CD14-positive monocyte (primary cell): Measurements from ENCODE around the gene CPED1. TPM values are rescaled to one million over a fixed set of nuclear protein-coding genes. Genes with fewer than 3 reads are reported as not detected.
A peak's percentile ranks its signal among the peaks of the same experiment; 100 is the strongest.

Source experiments
- DNase-seq, 3 donors: peaks; one replicate each; pipeline ENCODE4 v3.0.0-alpha.2; 2011 to 2022
- H2AFZ ChIP-seq: 2 replicates; pipeline ENCODE4 v1.6.0; 2012; ENCODE audit warnings: mild to moderate bottlenecking, low read depth, low read length, inconsistent platforms; ENCODE audit not compliant: insufficient read depth, poor library complexity, severe bottlenecking
- H3K27ac ChIP-seq, 2 donors: 1 replicate in 1 of 2; 2 replicates in 1 of 2; pipeline ENCODE4 v1.5.1; 2012 to 2013; ENCODE audit warnings: low read length in 2 of 2, control low read depth in 1 of 2, inconsistent platforms in 1 of 2, low read depth in 1 of 2, mild to moderate bottlenecking in 1 of 2
- H3K27me3 ChIP-seq, 2 donors: one replicate each; pipeline versions ENCODE4 v1.6.0 to v1.6.1; 2011 to 2013; ENCODE audit warnings: low read length in 2 of 2; ENCODE audit not compliant: control insufficient read depth in 2 of 2, insufficient read depth in 2 of 2
- H3K36me3 ChIP-seq, 2 donors: replicated peaks in 1 of 2; 1 replicate in 1 of 2; 2 replicates in 1 of 2; pipeline versions ENCODE4 v1.5.1 to v1.6.1; 2012 to 2013; ENCODE audit warnings: low read length in 2 of 2, control low read depth in 1 of 2, inconsistent platforms in 1 of 2, mild to moderate bottlenecking in 1 of 2; ENCODE audit not compliant: insufficient read depth in 2 of 2, control insufficient read depth in 1 of 2
- H3K4me1 ChIP-seq, 2 donors: 1 replicate in 1 of 2; 2 replicates in 1 of 2; pipeline versions ENCODE4 v1.5.1 to v1.6.1; 2012 to 2013; ENCODE audit warnings: low read length in 2 of 2, control low read depth in 1 of 2, inconsistent platforms in 1 of 2, mild to moderate bottlenecking in 1 of 2, moderate library complexity in 1 of 2; ENCODE audit not compliant: insufficient read depth in 2 of 2, control insufficient read depth in 1 of 2
- H3K4me2 ChIP-seq: replicated peaks from 2 replicates; pipeline ENCODE3; 2012; ENCODE audit warnings: low read length, moderate library complexity, mild to moderate bottlenecking; ENCODE audit not compliant: poor library complexity, severe bottlenecking; ENCODE audit errors: extremely low read depth
- H3K4me3 ChIP-seq, 3 experiments: fragments of 200-600 bp in 1 of 3; sonication (generic) in 1 of 3; replicated peaks in 1 of 3; 1 replicate in 2 of 3; 2 replicates in 1 of 3; pipeline ENCODE4 v1.5.1; 2011 to 2013; ENCODE audit warnings: low read length in 3 of 3, mild to moderate bottlenecking in 3 of 3, control low read depth in 2 of 3, low read depth in 2 of 3, inconsistent platforms in 1 of 3, moderate library complexity in 1 of 3
- H3K79me2 ChIP-seq: 2 replicates; pipeline ENCODE4 v1.6.0; 2012; ENCODE audit warnings: mild to moderate bottlenecking, control low read depth, inconsistent platforms, low read length, moderate library complexity; ENCODE audit not compliant: insufficient read depth
- H3K9ac ChIP-seq: 2 replicates; pipeline ENCODE4 v1.6.0; 2017; ENCODE audit warnings: low read length, mild to moderate bottlenecking; ENCODE audit not compliant: insufficient read depth, poor library complexity, severe bottlenecking
- H3K9me3 ChIP-seq, 2 donors: replicated peaks in 1 of 2; 1 replicate in 1 of 2; 2 replicates in 1 of 2; pipeline versions ENCODE4 v1.5.1 to v1.6.1; 2012 to 2013; ENCODE audit warnings: low read length in 2 of 2, control low read depth in 1 of 2; ENCODE audit not compliant: control insufficient read depth in 1 of 2, insufficient read depth in 1 of 2
- H4K20me1 ChIP-seq: 2 replicates; pipeline ENCODE4 v1.6.0; 2012; ENCODE audit warnings: mild to moderate bottlenecking, low read length, control low read depth, moderate library complexity; ENCODE audit not compliant: insufficient read depth
- H3K27ac Mint-ChIP-seq, 7 donors: one replicate each; pipeline ENCODE4 v1.8.0; 2020; ENCODE audit warnings: mild to moderate bottlenecking in 7 of 7, mixed read lengths in 7 of 7, moderate library complexity in 6 of 7, inconsistent platforms in 2 of 7
- H3K27me3 Mint-ChIP-seq, 3 donors: one replicate each; pipeline ENCODE4 v1.8.0; 2021 to 2022; ENCODE audit warnings: low read depth in 3 of 3, mild to moderate bottlenecking in 3 of 3, mixed read lengths in 3 of 3, moderate library complexity in 3 of 3, inconsistent platforms in 1 of 3
- H3K36me3 Mint-ChIP-seq, 2 donors: one replicate each; pipeline ENCODE4 v1.8.0; 2020; ENCODE audit warnings: mixed read lengths in 2 of 2, inconsistent platforms in 1 of 2, mild to moderate bottlenecking in 1 of 2
- H3K4me1 Mint-ChIP-seq: one replicate; pipeline ENCODE4 v1.8.0; 2020; ENCODE audit warnings: mild to moderate bottlenecking, mixed read lengths
- H3K4me3 Mint-ChIP-seq, 2 donors: one replicate each; pipeline ENCODE4 v1.8.0; 2020; ENCODE audit warnings: mild to moderate bottlenecking in 2 of 2, mixed read lengths in 2 of 2, moderate library complexity in 1 of 2
- H3K9me3 Mint-ChIP-seq, 7 donors: one replicate each; pipeline ENCODE4 v1.8.0; 2020 to 2022; ENCODE audit warnings: mixed read lengths in 7 of 7, mild to moderate bottlenecking in 6 of 7, moderate library complexity in 6 of 7, inconsistent platforms in 2 of 7
- CTCF ChIP-seq: fragments of 200-600 bp; IDR thresholded peaks from one replicate; pipeline ENCODE4 v1.8.0; 2022; ENCODE audit warnings: antibody characterized with exemption, mild to moderate bottlenecking
- WGBS: methylation state at CpG from one replicate; pipeline ENCODE4 v1.1.5; 2013; ENCODE audit warnings: missing lambda C conversion rate; ENCODE audit not compliant: insufficient coverage; 5-methylcytosine and 5-hydroxymethylcytosine counted together
- intact Hi-C, 2 donors: fragments of 100-400 bp; cut with micrococcal nuclease; formaldehyde crosslinking; loops; one replicate each; pipeline versions ENCODE4 v1.15.0 to v1.15.1; 2023
- polyA plus RNA-seq, 3 donors: library from polyadenylated mRNA; depleted of rRNA in 1 of 3; unstranded in 2 of 3; stranded (reverse) in 1 of 3; fragments of 300-500 nt in 2 of 3; fragments of >200 nt in 1 of 3; fragmentation: Illumina TruSeq in 2 of 3; gene quantifications; 1 replicate in 2 of 3; 2 replicates in 1 of 3; pipeline ENCODE4 v1.2.3, GENCODE V29; 2012 to 2021

Gene CPED1
- polyA plus RNA-seq, 3 donors, result 9.8 to 30.0 (median 20.4) TPM

DNA sequence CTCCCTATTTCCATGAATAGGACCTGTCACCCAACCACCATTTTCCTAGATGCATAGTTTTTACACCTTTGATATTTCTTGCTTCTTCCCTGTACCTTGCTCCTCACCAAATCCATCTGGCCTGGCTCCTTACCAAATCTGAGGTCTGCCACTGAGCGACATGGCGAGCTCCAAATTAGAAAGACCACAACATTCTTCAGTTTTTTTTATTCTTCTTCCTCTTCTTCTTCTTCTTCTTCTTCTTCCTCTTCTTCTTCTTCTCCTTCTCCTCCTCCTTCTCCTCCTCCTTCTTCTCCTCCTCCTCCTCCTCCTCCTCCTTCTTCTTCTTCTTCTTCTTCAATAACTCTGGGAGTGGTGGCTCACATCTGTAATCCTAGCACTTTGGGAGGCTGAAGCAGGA, 7.1 kb downstream of the CPED1 start:
- Histone ChIP-seq H4K20me1 (no peaks in the 10 kb centered on the region), H3K27ac (peak overlapping the region; percentile 50 to 63), H3K36me3 (no peaks in the 10 kb centered on the region), H3K9me3 (no peaks in the 10 kb centered on the region), H3K79me2 (no peaks in the 10 kb centered on the region), H3K4me1 (peaks cover 65 to 95% of the 10 kb centered on the region in 2 donors), H3K9ac (no peak overlapping the region), H3K27me3 (no peaks in the 10 kb centered on the region), H3K4me3 (peak overlapping the region in 1 of 3 experiments; percentile 47), H2AFZ (no peak overlapping the region), H3K4me2 (peak overlapping the region; percentile 83)
- Mint-ChIP-seq H3K36me3 (peaks cover 3 to 4% of the 10 kb centered on the region in 2 donors), H3K27ac (peak overlapping the region; percentile 82 to 96 (median 91)), H3K27me3 (peaks cover 1 to 5% (median 5%) of the 10 kb centered on the region in 3 donors), H3K4me3 (peak overlapping the region in 1 of 2 donors; percentile 73), H3K9me3 (peaks cover 0 to 4% (median 0%) of the 10 kb centered on the region in 7 donors), H3K4me1 (peaks cover 86% of the 10 kb centered on the region)
- 0% methylated on average over 2 of the region's 2 CpGs for WGBS
- no peak for TF ChIP-seq CTCF
- intact Hi-C loops, result no loop called here
- peak in 1 of 3 donors; percentile 18 for DNase-seq

GRCh38 chr7:120996333-120996987, 7.9 kb downstream of the CPED1 start:
- H3K27me3 Mint-ChIP-seq, result peaks cover 1 to 5% (median 4%) of the 10 kb centered on the region in 3 donors
- peak overlapping the region; percentile 87 to 98 (median 95) for H3K27ac Mint-ChIP-seq
- H3K36me3 Mint-ChIP-seq, result peaks cover 4 to 6% of the 10 kb centered on the region in 2 donors
- intact Hi-C loops, result no loop called here
- Histone ChIP-seq H3K9ac (no peak overlapping the region), H3K4me3 (peak overlapping the region; percentile 22 to 72 (median 48)), H2AFZ (no peak overlapping the region), H4K20me1 (no peaks in the 10 kb centered on the region), H3K79me2 (no peaks in the 10 kb centered on the region), H3K27me3 (no peaks in the 10 kb centered on the region), H3K27ac (peak overlapping the region; percentile 50 to 74), H3K9me3 (no peaks in the 10 kb centered on the region), H3K4me1 (peaks cover 62 to 90% of the 10 kb centered on the region in 2 donors), H3K4me2 (peak overlapping the region; percentile 83), H3K36me3 (no peaks in the 10 kb centered on the region)
- H3K9me3 Mint-ChIP-seq, result peaks cover 0 to 4% (median 0%) of the 10 kb centered on the region in 7 donors
- peak overlapping the region; percentile 61 to 87 for H3K4me3 Mint-ChIP-seq
- 20% methylated on average over 2 of the region's 2 CpGs for WGBS
- DNase-seq, result peak; percentile 84 to 93 (median 90)
- TF ChIP-seq CTCF, result no peak
- peaks cover 83% of the 10 kb centered on the region for H3K4me1 Mint-ChIP-seq
